GM12872 (cell line): ENCODE measurements around the gene SUSD3.

ENCODE experiments used
- TF ChIP-seq, protein P1 (sequence below): IDR thresholded peaks from 3 replicates; pipeline ENCODE4 v1.5.1; 2011; ENCODE audit warnings: low read depth, mild to moderate bottlenecking, low read length, moderate library complexity; ENCODE audit not compliant: insufficient read depth

The SUSD3 gene

DNA sequence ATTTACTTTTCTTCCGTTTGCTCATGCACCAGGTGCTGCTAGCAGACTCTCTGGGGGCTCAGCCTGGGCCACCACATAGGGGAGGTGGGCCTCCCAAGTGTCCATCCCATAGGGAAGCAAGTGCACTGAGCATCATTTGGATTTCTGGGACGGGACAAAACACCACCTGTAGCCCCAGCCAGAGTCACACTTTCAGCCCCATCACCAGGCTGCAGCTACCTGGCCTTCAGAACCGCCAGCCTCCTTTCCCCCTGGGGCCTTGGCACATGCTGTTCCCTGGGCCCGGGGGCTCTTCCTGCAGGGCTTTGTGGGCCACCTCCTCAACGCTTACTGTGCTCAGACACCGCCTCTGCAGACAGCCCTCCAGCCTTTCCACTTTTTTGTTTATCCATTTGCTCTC lies 19.6 kb upstream of the SUSD3 start:
- TF ChIP-seq, protein P1, sequence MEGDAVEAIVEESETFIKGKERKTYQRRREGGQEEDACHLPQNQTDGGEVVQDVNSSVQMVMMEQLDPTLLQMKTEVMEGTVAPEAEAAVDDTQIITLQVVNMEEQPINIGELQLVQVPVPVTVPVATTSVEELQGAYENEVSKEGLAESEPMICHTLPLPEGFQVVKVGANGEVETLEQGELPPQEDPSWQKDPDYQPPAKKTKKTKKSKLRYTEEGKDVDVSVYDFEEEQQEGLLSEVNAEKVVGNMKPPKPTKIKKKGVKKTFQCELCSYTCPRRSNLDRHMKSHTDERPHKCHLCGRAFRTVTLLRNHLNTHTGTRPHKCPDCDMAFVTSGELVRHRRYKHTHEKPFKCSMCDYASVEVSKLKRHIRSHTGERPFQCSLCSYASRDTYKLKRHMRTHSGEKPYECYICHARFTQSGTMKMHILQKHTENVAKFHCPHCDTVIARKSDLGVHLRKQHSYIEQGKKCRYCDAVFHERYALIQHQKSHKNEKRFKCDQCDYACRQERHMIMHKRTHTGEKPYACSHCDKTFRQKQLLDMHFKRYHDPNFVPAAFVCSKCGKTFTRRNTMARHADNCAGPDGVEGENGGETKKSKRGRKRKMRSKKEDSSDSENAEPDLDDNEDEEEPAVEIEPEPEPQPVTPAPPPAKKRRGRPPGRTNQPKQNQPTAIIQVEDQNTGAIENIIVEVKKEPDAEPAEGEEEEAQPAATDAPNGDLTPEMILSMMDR, result no peak

GRCh38 chr9:93039456-93039855 lies 19.0 kb upstream of the SUSD3 start:
- TF ChIP-seq, protein P1, result no peak

- TF ChIP-seq, protein P1, result no peak
Observed at GRCh38 chr9:93039976-93040375, 18.5 kb upstream of the SUSD3 start.

- TF ChIP-seq, protein P1, result no peak
Observed at GRCh38 chr9:93040409-93040808, 18.1 kb upstream of the SUSD3 start.

GRCh38 chr9:93041108-93041802 lies 17.2 kb upstream of the SUSD3 start:
- TF ChIP-seq, protein P1, result no peak

DNA sequence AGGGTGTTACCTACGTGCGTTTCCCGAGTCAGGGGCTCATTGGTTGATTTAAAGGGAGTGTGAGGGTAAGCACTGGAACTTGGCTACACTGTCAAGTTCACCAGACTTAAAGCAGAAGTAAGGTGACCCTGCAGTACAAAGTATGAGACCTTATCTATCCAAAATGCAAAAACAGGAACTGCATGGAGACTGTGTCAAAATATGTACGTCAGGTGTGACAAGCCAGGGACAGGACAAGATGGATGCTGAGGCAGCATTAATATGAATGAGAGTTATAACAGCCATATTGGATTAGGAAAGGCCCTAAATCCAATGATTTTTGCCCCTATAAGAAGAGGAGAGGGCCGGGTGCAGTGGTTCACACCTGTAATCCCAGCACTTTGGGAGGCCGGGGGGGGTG lies 15.4 kb upstream of the SUSD3 start:
- TF ChIP-seq, protein P1, result no peak

DNA sequence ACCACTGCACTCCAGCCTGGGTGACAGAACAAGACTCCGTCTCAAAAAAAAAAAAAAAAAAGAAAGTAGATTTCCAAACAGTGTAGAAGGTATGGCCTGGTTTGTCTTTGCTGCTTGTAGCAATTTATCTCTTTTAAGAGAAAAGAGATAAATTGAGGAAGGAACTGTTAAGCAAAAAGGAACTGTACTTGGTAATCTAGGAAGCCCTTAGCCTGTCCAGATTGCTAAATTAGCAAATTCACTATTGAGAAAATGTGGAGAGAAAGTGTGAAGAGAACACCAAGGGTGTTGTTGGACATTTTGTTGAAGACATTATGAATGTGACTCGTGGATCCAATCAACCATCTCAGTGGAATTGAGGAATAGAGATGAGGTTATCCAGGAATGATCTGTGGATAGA lies 13.0 kb upstream of the SUSD3 start:
- TF ChIP-seq, protein P1, result no peak
